ENCODE data around the gene LY6G6C. TPM values are rescaled to one million over a fixed set of nuclear protein-coding genes. Genes with fewer than 3 reads are reported as not detected.

Gene LY6G6C
- total and polyA plus RNA-seq, 10 of the 15 experiments (the other 5 are each of a cell fraction or from before 2014, with no cell fraction given): not detected

DNA sequence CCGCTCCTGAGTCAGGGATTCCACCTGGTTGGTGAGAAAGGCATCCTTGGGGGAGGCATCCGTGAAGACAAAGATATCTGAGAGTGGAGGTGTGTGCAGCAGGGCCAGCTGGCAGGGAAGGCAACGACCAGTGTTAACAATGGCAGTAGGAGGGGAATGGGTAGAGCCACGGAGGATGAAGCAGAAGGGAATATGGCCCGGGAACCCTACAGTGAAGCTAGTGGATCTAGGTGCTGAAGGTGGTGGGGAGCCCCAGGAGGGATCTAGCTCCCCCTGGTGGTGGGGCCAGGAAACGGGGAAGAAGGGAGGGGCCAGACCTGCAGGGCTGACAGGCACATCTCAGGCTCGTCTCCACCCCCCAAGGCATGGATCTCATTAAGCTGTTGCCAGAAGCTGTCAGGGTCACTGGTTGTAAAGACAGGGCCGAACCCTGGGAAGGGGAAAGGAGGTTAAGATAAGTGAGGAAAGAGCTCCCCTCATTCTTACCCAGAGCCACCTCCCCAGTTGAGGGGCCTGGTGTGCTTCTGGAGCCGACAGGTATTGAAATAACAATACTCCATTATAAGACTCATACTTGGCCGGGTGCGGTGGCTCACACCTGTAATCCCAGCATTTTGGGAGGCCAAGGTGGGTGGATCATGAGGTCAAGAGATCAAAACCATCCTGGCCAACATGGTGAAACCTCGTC, 48.3 kb upstream of the LY6G6C start (continued):
- TF ChIP-seq POU2F2 (IDR thresholded peaks at IDR 0.05; ENCODE audit: borderline replicate concordance, low read depth, low read length) (peak; percentile 21; the same call in 1 of the 3 replicates), ZNF24 (IDR thresholded peaks at IDR 0.05) (no peak), PBX3 (IDR thresholded peaks at IDR 0.05; ENCODE audit: insufficient replicate concordance, low read depth, low read length) (peak; percentile 68), BHLHE40 (IDR thresholded peaks at IDR 0.05; ENCODE audit: borderline replicate concordance in 1 of 2, low read depth in 2 of 2, low read length in 1 of 2) (0 out of 4 replicates have a peak, but pooled peaks of 1 of the 2 experiments have one; percentile 12), WRNIP1 (IDR thresholded peaks at IDR 0.05; ENCODE audit: borderline replicate concordance, low read depth, low read length) (no peak), ZBED1 (IDR thresholded peaks at IDR 0.05; ENCODE audit: borderline replicate concordance) (no peak), NR2C1 (IDR thresholded peaks at IDR 0.05) (no peak), ETV6 (conservative IDR thresholded peaks at IDR 0.05 in 1 of 2, IDR thresholded peaks at IDR 0.05 in 1 of 2; ENCODE audit: borderline replicate concordance in 1 of 2, low read depth in 1 of 2) (no peak)

All from GM12878 (cell line).